ENCODE results near the gene COLEC12. TPM values are rescaled to one million over a fixed set of nuclear protein-coding genes. Genes with fewer than 3 reads are reported as not detected.

The COLEC12 gene
- total RNA-seq, 4 donors from 2014 or later, result 20.9 to 75.1 (median 50.4) TPM

- TF ChIP-seq CTCF (IDR thresholded peaks at IDR 0.05; ENCODE audit: low read depth), result no peak
Measured at GRCh38 chr18:452816-453215, 47.7 kb downstream of the COLEC12 start.

- no peak for TF ChIP-seq CTCF (IDR thresholded peaks at IDR 0.05; ENCODE audit: low read depth)
Measured at GRCh38 chr18:449374-449773, 51.1 kb downstream of the COLEC12 start.

- TF ChIP-seq CTCF (IDR thresholded peaks at IDR 0.05; ENCODE audit: low read depth), result no peak
Measured at GRCh38 chr18:448116-448790, 52.2 kb downstream of the COLEC12 start.

- TF ChIP-seq CTCF (IDR thresholded peaks at IDR 0.05; ENCODE audit: low read depth), result no peak
Measured at GRCh38 chr18:446941-447560, 53.5 kb downstream of the COLEC12 start.

GRCh38 chr18:445055-445454 lies 55.4 kb downstream of the COLEC12 start:
- TF ChIP-seq CTCF (IDR thresholded peaks at IDR 0.05; ENCODE audit: low read depth), result no peak

GRCh38 chr18:438571-438970 lies 61.9 kb downstream of the COLEC12 start:
- no peak for TF ChIP-seq CTCF (IDR thresholded peaks at IDR 0.05; ENCODE audit: low read depth)

GRCh38 chr18:435940-436339 lies 64.6 kb downstream of the COLEC12 start:
- no peak for TF ChIP-seq CTCF (IDR thresholded peaks at IDR 0.05; ENCODE audit: low read depth)
